SHP77 (cell line): ENCODE results near the gene MDC1.
A peak's percentile ranks its signal among the peaks of the same experiment; 100 is the strongest.
"Not testable (repeated sequence)": the region's sequence is repeated elsewhere in the genome, so short reads cannot be mapped to it uniquely, and the experiment has no call there.

Source experiments
- DNase-seq, 2 experiments: peaks; one replicate each; lab custom pipeline; 2025; lab: John Stamatoyannopoulos, UW

Gene MDC1

DNA sequence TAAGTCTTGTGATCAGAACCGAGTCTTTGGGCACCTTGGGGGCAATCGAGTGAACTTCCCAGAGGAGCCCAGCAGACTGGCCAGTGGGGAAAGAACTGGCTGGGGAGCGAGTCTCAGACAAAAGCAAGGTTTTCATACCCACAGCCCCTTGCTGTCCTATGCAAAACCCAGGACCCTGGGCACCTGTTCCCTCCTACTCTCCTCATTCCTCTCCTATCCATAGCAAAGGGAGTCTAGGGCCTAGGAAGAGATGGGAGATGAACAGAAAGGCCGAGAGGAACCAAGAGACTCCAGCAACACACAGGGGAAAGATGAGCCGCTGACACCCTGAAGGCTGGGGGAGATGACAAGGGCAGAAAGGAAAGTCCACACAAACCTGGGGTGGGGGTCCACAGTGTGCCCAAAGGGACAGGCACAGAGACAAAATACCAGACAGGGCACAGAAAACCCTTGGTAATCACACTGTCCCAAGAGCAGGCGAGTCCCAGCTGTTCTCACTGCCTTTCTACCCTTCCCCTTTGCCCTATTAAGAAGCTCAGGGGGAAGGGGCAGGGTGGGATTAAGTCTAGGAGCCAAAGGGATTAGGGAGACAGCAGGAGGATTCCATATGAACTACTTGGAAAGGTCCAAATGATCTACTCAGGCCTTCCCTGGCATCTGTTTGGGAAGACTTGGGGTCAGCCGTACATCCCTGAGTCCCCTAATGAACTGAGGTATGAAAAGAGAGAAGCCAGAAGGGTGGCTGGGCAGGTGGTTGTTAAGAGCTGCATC, 37.1 kb downstream of the MDC1 start:
- DNase-seq = no peak

DNA sequence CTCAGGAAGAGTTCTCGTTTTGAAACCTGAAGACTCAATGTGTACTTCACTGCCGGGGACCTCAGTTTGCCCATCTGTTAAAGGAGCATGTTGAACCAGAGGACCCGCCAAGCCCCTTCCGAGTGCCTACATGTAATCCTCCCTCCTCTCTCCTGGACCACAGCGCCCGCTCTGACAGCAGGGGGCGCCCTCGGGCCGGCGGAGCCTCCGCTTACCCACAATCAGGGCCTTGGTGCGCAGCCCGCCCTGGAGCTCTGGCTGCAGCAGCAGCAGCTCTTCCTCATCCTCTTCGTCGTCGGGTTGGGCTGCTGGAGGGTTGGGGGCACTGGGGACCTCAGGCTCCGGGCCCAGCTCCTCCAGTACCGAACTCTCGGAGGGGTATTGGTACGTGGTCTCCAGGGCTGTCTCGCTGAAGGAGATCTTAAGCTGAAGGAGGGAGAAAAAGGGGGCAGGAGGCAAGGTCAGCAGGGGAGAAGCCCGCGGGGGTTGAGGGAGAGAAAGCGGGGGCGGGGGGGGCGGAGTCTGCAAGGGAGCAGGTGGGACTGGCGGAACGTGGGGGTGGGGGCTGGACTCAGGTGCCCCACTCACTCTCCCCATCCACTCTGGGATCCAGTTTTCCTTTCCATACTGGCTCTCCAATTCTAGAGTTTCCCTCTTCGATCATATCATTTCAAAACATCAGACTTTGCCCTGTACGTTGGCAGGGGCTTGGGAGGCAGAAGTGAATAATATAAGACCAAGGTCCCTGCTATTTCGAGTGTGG, 37.9 kb downstream of the MDC1 start:
- peak; percentile 26 to 77 for DNase-seq

- DNase-seq = no peak
Measured at GRCh38 chr6:30676660-30677285, 40.3 kb downstream of the MDC1 start.

- DNase-seq = peak; percentile 93
Measured at GRCh38 chr6:30672445-30673253, 44.4 kb downstream of the MDC1 start, which contains the start of gene DHX16. TSS of gene DHX16 (minus strand) at chr6:30673006. CDS start at chr6:30672841, 165 bp downstream.

- no peak for DNase-seq
Measured at GRCh38 chr6:30670760-30671527, 46.1 kb downstream of the MDC1 start.

DNA sequence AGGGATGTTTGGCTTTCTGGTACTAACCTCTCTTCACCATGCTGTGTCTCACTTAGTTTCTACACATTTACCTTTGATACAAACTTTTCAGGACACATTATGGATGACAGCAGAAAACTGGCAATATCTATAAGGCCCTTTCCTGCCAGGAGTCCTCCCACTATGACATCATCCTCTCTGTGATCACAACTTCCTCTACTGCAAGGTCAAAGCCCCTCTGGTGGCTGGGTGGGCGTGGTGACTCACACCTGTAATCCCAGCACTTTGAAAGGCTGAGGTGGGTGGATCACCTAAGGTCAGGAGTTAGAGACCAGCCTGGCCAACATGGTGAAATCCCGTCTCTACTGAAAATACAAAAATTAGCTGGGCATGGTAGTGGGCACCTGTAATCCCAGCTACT, 50.8 kb downstream of the MDC1 start:
- not testable (repeated sequence) for DNase-seq

GRCh38 chr6:30664994-30665767, 51.9 kb downstream of the MDC1 start:
- DNase-seq = no peak

GRCh38 chr6:30657922-30658321, 59.2 kb downstream of the MDC1 start:
- DNase-seq = not testable (repeated sequence)

GRCh38 chr6:30657454-30657853, 59.6 kb downstream of the MDC1 start:
- no peak for DNase-seq

DNA sequence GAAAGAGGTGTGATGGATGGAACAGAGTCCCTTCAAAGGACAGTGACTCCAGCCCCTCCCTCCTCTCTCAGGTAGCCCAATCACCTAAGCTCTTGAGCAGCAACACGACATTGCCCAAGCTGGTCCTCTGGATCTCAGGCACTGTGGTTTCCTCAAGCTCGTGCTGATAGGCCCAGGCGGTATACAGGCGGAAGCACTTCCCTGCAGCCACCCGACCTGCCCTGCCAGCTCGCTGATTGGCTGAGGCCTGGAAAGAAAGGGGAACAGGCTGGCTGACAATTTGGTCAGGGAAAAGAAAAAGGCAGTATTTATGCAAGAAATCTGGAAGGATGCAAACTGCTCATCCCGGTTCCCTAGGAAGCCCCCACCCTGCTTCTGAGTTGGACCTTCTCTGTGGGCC, 60.6 kb downstream of the MDC1 start:
- no peak for DNase-seq

GRCh38 chr6:30655743-30656094, 61.4 kb downstream of the MDC1 start:
- no peak for DNase-seq

DNA sequence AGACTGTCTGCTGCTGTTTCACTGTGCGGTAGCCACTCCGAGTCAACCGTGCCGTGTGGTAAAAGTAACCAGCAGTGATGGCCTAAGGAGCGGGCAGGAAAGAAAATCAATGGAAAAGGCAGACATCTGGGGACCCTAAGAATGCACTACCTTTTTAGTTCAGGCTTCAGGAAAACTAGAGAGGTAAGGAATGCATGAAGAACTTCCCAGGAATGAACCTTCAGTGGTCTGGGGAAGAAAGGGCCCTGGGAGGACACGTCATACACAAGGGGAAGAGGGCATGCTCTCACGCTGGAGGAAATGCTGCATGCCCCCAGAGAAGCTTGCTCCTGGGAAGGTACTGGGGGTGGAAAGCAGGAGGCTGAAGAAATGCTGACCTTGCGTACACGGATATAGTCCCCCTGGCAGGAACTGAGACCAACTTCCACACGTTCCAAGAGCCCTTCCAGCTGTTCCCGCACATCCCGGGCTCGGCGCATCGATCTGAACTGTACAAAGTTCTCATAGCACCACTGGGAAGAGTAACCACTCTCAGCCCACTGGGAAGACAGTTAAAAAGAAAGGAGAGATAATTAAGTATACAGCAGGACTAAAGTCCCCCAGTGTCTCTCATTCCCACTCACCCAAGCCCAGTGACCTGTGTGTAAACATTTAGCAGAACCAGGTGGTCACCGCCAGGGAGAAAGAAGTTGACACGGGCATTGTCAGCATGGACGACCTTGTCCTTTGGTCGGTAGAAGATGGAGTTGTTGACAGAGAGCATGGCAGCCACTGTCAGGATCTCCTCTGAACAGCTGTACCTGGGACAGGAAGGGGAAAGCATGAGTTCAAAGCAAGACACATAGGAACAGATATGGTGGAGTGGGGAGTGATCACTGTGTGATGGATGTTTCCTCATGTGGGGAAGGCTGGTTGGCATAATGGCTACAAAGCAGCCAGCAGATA, 62.0 kb downstream of the MDC1 start:
- no peak for DNase-seq

- DNase-seq = no peak
Measured at GRCh38 chr6:30651143-30651542, 65.9 kb downstream of the MDC1 start.
